SK-N-MC (cell line): Measurements from ENCODE around the gene USP49.

Experiments used
- DNase-seq: peaks from one replicate; pipeline ENCODE4 v3.0.0-alpha.2; 2011; ENCODE audit warnings: low read depth, low spot score
- H3K27ac ChIP-seq: fragments of 200-600 bp; sonication (generic); 2 replicates; pipeline ENCODE4 v1.5.1; 2016; ENCODE audit warnings: mixed run types
- H3K36me3 ChIP-seq: fragments of 200-600 bp; sonication (generic); 2 replicates; pipeline ENCODE4 v1.6.1; 2017; ENCODE audit warnings: antibody characterized with exemption, low read length, mixed read lengths; ENCODE audit not compliant: insufficient read depth
- H3K4me3 ChIP-seq: fragments of 200-600 bp; sonication (generic); 2 replicates; pipeline ENCODE4 v1.5.1; 2016
- H3K9ac ChIP-seq: fragments of 200-600 bp; sonication (generic); 2 replicates; pipeline ENCODE4 v1.8.0; 2017; ENCODE audit warnings: mixed run types, mixed read lengths; ENCODE audit not compliant: insufficient read length
- H3K9me3 ChIP-seq: fragments of 200-600 bp; sonication (generic); 2 replicates; pipeline ENCODE4 v1.6.1; 2017; ENCODE audit warnings: low read depth, mild to moderate bottlenecking, antibody characterized with exemption, low read length, moderate library complexity, mixed read lengths
- EZH2 ChIP-seq: fragments of 200-600 bp; sonication (generic); IDR thresholded peaks from one replicate; pipeline ENCODE4 v1.6.1; 2017; ENCODE audit warnings: antibody characterized with exemption
- FOXP2 ChIP-seq: optimal IDR thresholded peaks from 2 replicates; pipeline ENCODE3; 2011; ENCODE audit warnings: mild to moderate bottlenecking, moderate library complexity; ENCODE audit not compliant: insufficient read depth; ENCODE audit errors: extremely low read length, control extremely low read depth
- POLR2AphosphoS5 ChIP-seq: IDR thresholded peaks from 2 replicates; pipeline ENCODE4 v1.6.1; 2012; ENCODE audit warnings: mild to moderate bottlenecking, low read depth, low read length, borderline replicate concordance

USP49 gene

DNA sequence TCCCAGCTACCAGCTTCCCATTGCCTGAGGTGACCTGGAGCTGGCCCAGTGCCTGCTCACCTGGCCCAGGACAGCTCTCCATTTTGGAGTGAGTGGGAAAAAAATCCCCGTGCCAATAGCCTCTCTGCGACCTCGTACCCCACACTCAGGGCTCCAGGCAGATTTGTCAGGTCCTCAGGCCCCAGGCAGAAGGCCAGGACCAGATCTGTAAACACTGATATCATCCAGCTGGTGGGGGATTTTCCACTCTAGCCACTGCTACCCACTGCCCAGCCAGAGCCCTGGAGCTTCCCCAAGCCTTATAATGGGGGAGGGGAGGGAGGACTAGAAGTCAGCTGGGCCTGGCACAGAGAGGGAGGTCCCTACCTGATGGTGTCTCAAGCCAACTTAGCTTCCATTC, 146.6 kb downstream of the USP49 start:
- Histone ChIP-seq H3K9me3 (no peaks in the 10 kb centered on the region), H3K36me3 (no peaks in the 10 kb centered on the region), H3K4me3 (no peak overlapping the region), H3K9ac (no peak overlapping the region), H3K27ac (no peak overlapping the region)
- TF ChIP-seq POLR2AphosphoS5: no peak
- TF ChIP-seq EZH2: no peak
- TF ChIP-seq FOXP2: no peak
- DNase-seq: no peak

DNA sequence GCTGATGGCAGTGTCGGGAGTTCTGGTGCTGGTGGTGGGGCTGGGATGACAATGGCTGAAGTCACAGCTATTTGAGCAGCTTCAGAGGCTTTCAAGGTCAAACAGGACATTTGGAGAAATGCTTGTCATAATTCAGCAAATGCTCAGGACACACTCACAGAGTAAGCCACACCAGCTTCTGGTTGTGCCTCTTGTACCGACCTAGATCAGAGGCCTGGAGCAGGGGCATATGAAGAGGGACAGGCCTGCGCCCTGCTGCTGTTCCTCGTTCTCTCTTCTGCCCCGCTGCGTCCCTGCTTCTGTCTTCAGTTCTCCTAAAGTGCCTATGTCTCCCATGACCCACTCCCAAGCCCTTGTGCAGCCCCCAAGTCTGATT, 147.1 kb downstream of the USP49 start:
- Histone ChIP-seq H3K36me3 (no peaks in the 10 kb centered on the region), H3K9me3 (no peaks in the 10 kb centered on the region), H3K27ac (no peak overlapping the region), H3K9ac (no peak overlapping the region), H3K4me3 (no peak overlapping the region)
- no peak for DNase-seq
- TF ChIP-seq FOXP2 (no peak), EZH2 (no peak), POLR2AphosphoS5 (no peak)

DNA sequence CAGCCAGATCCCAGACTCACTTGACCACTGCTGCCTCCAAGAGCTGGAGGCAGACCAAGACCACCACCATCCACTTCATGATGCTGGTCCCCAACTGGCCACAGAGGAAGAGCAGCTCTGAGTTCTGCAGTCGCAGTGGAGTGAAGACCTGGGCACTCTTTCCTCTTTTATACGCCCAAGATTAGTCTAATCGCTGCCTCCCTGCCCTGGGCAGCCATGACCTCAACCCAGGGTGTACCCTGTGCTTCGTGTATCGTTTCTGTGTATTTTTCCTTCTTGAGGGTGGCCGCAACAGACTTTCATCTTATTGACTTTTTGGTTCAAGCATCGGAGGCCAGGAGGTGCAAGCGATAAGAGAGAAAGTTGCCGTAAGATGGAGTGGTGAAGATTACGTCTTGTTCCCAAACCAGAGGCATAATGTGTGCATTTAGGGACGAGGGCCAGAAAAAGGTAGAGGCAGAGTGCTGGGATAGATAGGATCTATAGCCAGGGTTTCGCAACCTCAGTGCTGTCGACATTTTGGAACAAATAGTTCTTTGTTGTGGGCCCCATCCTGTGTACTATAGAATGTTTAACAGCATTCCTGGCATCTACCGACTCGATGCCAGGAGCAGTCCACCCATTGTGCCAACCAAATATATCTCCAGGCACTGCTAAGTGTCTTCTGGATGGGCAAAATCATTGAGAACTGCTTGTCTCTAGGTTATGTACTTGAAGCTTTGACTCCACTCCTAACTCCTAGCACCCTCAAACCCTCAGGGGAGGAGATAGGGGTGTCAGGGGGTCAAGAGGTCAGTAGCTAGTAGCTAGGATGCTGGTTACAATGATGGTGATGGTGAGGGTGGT, 147.7 kb downstream of the USP49 start, which contains the start of gene PGC:
Gene PGC, minus strand, starts transcription at position 142 of the 846 bp plus-strand sequence. Its CDS starts 63 bp downstream, at position 79.
- no peak for TF ChIP-seq POLR2AphosphoS5
- no peak for TF ChIP-seq FOXP2
- no peak for TF ChIP-seq EZH2
- no peak within 1 kb of the TSS for H3K4me3 ChIP-seq
- DNase-seq: no peak
- no peak within 1 kb of the TSS for H3K27ac ChIP-seq
- no peak within 1 kb of the TSS for H3K9ac ChIP-seq
- H3K36me3 ChIP-seq: no peaks in the 10 kb centered on the region
- H3K9me3 ChIP-seq: no peaks in the 10 kb centered on the region

DNA sequence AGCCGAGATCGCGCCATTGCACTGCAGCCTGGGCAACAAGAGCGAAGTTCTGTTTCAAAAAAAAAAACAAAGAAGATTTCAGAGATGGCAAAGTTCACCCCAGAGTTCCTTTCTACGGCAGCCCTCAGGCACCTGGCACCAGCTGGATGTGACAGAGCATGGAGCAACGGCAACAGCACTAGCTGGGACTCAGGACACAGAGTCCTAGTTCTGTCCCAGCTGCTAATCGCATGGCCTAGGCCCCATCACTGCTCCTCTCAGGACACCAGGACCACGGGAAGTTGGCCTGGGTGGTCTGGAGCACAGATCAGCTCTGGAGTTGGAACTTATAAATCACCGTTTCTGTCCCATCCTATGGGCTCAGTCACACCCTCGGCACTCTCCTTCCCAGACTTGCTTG, 149.1 kb downstream of the USP49 start:
- no peak overlapping the region for H3K27ac ChIP-seq
- DNase-seq: no peak
- no peak for TF ChIP-seq POLR2AphosphoS5
- TF ChIP-seq FOXP2: no peak
- no peak for TF ChIP-seq EZH2
- no peak overlapping the region for H3K4me3 ChIP-seq
- H3K36me3 ChIP-seq: no peaks in the 10 kb centered on the region
- H3K9ac ChIP-seq: no peak overlapping the region
- H3K9me3 ChIP-seq: no peaks in the 10 kb centered on the region

DNA sequence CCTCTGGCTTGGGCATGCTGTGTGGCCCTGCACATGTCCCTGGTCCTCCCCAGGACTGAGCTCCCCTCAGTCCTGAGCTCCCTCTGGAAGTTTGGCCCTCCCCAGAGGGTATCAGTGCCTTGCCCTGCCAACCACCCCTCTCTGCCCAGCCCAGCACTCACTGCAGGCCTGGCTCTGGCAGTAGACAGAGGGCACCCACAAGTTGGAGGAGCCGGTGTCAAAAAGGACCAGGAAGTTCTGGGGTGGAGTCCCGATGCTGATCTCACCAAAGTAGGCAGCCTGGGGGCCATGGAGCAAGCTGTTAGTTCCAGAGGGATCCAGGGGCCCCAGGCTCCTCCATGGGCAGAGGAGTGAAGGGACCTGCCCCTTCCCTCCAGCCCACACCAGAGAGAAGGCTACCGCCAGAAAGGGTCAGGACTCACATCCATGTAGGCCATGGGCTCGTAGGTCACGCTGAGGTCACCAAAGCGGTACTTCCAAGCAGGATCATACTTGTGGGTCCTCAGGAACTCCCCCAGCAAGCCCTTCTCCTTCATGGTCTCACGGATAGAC, 150.9 kb downstream of the USP49 start:
- Histone ChIP-seq H3K9ac (no peak overlapping the region), H3K9me3 (no peaks in the 10 kb centered on the region), H3K27ac (no peak overlapping the region), H3K4me3 (no peak overlapping the region), H3K36me3 (no peaks in the 10 kb centered on the region)
- no peak for TF ChIP-seq POLR2AphosphoS5
- TF ChIP-seq FOXP2: no peak
- no peak for DNase-seq

DNA sequence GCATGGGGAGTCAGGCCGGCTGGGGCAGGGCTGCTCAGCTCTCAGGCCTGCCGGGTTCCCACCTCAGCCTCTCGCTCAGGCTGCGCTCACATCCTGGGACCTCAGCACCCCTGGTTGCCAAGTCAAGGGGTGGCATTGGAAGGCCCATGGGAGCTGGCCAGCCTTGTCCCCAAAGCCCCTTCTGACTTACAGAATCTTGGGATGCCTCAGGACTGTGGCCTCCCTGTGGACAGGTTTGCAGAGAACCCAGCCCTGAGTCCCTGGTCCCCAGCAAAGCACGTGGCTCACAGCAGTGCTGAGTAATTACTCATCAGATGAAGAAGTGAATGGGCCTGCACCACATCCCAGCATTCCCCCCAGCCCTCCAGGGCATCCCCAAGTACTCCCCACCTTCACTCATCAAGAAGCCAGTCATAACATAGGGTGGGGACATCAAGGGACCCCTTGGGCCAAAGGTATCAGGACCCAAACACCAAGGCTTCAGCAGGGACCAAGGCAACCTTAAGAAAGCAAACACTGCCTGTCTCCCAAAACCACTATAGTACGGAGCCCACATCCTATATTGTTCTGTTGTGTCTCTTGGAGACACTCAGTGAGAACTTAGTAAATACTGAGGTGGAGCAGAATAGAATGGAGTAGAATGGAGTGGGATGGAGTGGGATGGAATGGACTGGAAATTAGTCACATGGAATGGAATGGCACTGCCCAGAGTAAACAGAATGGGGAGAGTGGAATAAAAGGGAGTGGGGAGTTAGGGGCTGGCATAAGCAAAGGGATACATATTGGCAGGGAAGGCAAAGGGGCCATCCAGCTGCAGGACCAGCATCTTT, 151.6 kb downstream of the USP49 start:
- H3K27ac ChIP-seq: no peak overlapping the region
- H3K9me3 ChIP-seq: no peaks in the 10 kb centered on the region
- no peak for TF ChIP-seq POLR2AphosphoS5
- TF ChIP-seq FOXP2: no peak
- TF ChIP-seq EZH2: no peak
- H3K36me3 ChIP-seq: no peaks in the 10 kb centered on the region
- DNase-seq: no peak
- no peak overlapping the region for H3K4me3 ChIP-seq
- no peak overlapping the region for H3K9ac ChIP-seq

DNA sequence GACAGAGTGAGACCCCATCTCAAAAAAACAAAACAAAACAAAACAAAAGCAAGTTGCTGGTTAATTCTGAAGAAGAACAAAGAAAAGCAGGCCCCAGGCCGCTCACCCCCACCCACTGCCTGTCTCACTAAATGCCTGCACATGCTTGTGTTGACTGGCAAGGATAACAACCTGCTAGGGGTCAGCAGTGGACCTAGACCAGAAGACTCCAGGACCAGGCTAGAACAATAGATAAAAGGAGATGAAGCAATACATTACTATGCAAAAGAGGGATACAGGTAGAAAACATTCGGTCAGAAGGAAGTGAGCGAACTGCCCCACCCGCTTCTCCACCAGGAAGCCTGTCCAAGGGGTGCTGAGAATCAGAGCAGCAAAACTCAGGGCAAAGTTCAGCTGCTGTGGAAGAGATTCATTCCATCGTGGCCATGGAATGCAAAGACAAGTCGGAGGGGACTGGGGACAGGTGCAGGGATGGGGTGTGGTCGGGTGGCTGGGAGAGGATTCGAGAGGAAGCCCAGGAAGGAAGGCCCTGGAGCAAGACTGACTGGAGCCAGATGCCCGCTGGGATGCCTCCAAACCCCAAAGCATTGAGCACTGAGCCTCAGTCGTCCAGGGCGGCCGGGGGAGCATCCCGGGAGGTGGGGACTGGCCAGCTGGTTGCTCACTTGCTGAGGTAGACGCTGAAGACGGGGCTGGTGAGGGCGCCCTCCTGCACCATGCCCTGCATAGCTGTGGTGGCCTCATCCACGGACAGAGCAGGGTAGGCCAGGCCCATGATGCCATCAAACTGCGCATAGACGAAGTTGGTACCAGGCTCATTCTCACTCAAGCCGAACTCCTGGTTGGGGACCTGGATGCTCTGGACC, 153.3 kb downstream of the USP49 start:
- H3K9me3 ChIP-seq: no peaks in the 10 kb centered on the region

More for the DNA sequence above, 153.3 kb downstream of the USP49 start:
- H3K9ac ChIP-seq: no peak overlapping the region
- no peak overlapping the region for H3K27ac ChIP-seq
- no peak for TF ChIP-seq FOXP2
- no peak for TF ChIP-seq POLR2AphosphoS5
- TF ChIP-seq EZH2: no peak
- no peak overlapping the region for H3K4me3 ChIP-seq
- DNase-seq: no peak
- no peaks in the 10 kb centered on the region for H3K36me3 ChIP-seq
